ENCODE results near the gene NFATC4. TPM values are rescaled to one million over a fixed set of nuclear protein-coding genes. Genes with fewer than 3 reads are reported as not detected.

Gene NFATC4
- total and polyA plus RNA-seq, 10 donors: 10.7 to 145 (median 23.0) TPM

DNA sequence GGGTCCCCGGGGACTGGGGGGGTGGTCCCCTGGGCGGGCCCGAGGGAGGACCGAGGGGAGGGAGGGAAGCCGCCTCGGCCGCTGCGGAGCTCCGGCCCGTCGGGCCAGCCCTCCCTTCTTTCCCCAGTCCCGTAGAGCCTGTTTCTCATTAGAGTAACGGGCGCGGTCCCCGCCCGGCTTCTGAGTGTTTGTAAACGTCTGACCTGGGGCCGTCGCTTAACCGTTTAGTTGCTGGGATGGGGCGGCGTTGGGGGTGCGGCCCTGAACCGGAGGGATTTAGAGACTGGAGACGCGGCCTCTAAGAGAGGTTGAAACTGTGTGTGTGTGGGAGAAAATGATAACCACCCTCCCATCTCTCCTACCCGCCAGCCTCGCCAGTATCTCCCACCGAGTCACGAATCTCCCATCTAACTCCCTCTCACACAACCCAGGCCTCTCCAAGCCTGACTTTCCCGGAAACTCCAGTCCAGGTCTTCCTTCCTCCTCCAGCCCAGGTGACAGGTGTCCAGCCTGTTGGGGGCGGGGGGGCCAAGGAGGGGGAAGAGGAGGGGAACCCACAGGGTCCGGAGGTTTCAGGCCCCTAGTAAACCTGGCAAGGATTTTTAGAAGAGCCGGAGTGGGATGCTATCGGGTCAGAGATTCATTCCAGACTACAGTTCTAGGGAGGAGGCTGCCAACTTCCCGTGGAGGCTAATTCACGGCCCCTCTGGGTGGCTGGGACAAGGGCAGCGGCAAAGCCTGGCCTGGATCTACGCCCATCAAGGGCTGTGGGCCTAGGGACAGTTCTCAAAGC lies 1.1 kb upstream of the NFATC4 start:
- Histone ChIP-seq H3K36me3 (no peaks in the 10 kb centered on the region), H3K27ac (peak overlapping the region; percentile 68 to 85 (median 80)), H3K4me3 (peak overlapping the region; percentile 18 to 73 (median 36)), H3K4me1 (peaks cover 16 to 60% (median 41%) of the 10 kb centered on the region in 6 donors), H3K9me3 (no peaks in the 10 kb centered on the region), H3K27me3 (replicated peaks in 1 of 7) (peaks cover 0 to 63% (median 11%) of the 10 kb centered on the region in 7 donors)
- TF ChIP-seq POLR2AphosphoS5 (IDR thresholded peaks at IDR 0.05): peak in 2 of 3 donors; percentile 4 to 26
- TF ChIP-seq, protein P1, sequence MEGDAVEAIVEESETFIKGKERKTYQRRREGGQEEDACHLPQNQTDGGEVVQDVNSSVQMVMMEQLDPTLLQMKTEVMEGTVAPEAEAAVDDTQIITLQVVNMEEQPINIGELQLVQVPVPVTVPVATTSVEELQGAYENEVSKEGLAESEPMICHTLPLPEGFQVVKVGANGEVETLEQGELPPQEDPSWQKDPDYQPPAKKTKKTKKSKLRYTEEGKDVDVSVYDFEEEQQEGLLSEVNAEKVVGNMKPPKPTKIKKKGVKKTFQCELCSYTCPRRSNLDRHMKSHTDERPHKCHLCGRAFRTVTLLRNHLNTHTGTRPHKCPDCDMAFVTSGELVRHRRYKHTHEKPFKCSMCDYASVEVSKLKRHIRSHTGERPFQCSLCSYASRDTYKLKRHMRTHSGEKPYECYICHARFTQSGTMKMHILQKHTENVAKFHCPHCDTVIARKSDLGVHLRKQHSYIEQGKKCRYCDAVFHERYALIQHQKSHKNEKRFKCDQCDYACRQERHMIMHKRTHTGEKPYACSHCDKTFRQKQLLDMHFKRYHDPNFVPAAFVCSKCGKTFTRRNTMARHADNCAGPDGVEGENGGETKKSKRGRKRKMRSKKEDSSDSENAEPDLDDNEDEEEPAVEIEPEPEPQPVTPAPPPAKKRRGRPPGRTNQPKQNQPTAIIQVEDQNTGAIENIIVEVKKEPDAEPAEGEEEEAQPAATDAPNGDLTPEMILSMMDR (IDR thresholded peaks at IDR 0.05 in 8 of 11, conservative IDR thresholded peaks at IDR 0.05 in 3 of 11): no peak
- intact Hi-C loops (cut with DNase I; ENCODE audit: low total_unique reads): loop anchor here (10.0 kb wide), 1 partner anchor 48 kb away; no protein-coding TSS in a partner anchor
- DNase-seq: peak; percentile 93
- WGBS, 5 donors: 2 to 5% (median 3%) methylated on average over 28 to 40 of the region's 40 CpGs

DNA sequence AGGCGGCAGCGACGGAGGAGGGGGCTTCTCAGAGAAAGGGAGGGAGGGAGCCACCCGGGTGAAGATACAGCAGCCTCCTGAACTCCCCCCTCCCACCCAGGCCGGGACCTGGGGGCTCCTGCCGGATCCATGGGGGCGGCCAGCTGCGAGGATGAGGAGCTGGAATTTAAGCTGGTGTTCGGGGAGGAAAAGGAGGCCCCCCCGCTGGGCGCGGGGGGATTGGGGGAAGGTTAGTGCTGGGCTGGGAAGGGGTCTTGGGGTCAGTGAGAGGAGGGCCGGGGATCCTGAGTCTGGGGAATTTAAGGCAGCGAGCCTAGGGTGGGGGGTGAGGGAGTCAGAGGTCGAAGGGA lies 203 bp downstream of the NFATC4 start:
- peak overlapping the region; percentile 7 to 73 (median 38) for H3K4me3 ChIP-seq
- peak overlapping the region in 7 of 8 donors; percentile 58 to 85 (median 79) for H3K27ac ChIP-seq
- 1 to 2% (median 1%) methylated on average over 13 to 15 of the region's 15 CpGs for WGBS, 5 donors
- peaks cover 0 to 63% (median 11%) of the 10 kb centered on the region in 7 donors for H3K27me3 ChIP-seq (replicated peaks in 1 of 7)
- peaks cover 0 to 2% (median 0%) of the 10 kb centered on the region in 6 donors for H3K36me3 ChIP-seq
- no peaks in the 10 kb centered on the region for H3K9me3 ChIP-seq
- DNase-seq: no peak
- intact Hi-C loops (cut with DNase I; ENCODE audit: low total_unique reads): loop anchor here (10.0 kb wide), 1 partner anchor 47 kb away; no protein-coding TSS in a partner anchor
- TF ChIP-seq POLR2AphosphoS5 (IDR thresholded peaks at IDR 0.05) (no peak), POLR2A (IDR thresholded peaks at IDR 0.05) (no peak)
- TF ChIP-seq, protein P1 (IDR thresholded peaks at IDR 0.05 in 8 of 11, conservative IDR thresholded peaks at IDR 0.05 in 3 of 11): no peak
- H3K4me1 ChIP-seq: peaks cover 16 to 60% (median 43%) of the 10 kb centered on the region in 6 donors

DNA sequence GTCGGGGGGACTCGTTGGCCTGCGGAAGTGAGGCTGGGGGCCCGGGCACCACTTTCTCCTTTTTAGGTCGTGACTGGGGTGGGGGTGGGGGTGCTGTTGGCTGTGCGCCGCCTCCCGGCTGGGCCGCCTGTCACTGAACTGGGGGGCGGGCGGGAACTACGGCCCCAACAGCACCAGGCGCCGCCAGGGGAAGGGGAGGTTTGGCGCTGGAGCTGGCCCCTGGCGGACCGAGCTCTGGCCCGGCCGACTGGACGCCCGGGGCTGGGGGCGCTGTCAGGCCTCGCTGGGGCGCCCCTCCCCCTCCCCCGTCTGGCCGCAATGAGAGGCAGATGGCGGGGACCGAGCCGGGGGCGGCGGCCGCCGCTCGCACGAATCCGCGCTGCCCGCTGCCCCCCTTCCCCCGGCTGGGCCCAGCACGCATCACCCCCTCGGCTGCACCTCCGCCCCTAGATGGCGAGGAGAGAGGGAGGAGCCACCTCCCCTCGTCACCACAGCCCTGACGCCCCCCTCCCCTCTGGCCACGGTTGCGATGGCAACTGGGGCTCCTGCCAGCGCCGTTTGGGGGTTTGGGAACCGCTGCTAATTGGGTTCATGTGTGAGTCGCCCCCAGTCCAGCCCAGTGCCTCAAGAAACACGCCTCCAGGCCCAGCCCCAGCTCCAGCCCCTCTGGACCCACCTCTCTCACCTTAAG lies 723 bp downstream of the NFATC4 start:
- Histone ChIP-seq H3K4me3 (peak overlapping the region; percentile 17 to 73 (median 38)), H3K36me3 (peaks cover 0 to 7% (median 0%) of the 10 kb centered on the region in 6 donors), H3K9me3 (no peaks in the 10 kb centered on the region), H3K4me1 (peaks cover 16 to 60% (median 43%) of the 10 kb centered on the region in 6 donors), H3K27ac (peak overlapping the region in 7 of 8 donors; percentile 58 to 85 (median 79)), H3K27me3 (replicated peaks in 1 of 7) (peaks cover 0 to 58% (median 11%) of the 10 kb centered on the region in 7 donors)
- TF ChIP-seq POLR2AphosphoS5 (IDR thresholded peaks at IDR 0.05): peak in 2 of 3 donors; percentile 15 to 24
- TF ChIP-seq POLR2A (IDR thresholded peaks at IDR 0.05): no peak
- DNase-seq: peak; percentile 76
- WGBS, 5 donors: 3 to 6% (median 4%) methylated on average over 11 to 52 of the region's 52 CpGs
- intact Hi-C loops (cut with DNase I; ENCODE audit: low total_unique reads): loop anchor here (10.0 kb wide), 1 partner anchor 46 kb away; no protein-coding TSS in a partner anchor

DNA sequence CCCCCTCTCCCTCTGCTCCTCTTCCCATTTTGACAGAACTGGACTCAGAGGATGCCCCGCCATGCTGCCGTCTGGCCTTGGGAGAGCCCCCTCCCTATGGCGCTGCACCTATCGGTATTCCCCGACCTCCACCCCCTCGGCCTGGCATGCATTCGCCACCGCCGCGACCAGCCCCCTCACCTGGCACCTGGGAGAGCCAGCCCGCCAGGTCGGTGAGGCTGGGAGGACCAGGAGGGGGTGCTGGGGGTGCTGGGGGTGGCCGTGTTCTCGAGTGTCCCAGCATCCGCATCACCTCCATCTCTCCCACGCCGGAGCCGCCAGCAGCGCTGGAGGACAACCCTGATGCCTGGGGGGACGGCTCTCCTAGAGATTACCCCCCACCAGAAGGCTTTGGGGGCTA lies 1.5 kb downstream of the NFATC4 start:
- peaks cover 0 to 55% (median 11%) of the 10 kb centered on the region in 7 donors for H3K27me3 ChIP-seq (replicated peaks in 1 of 7)
- peaks cover 0 to 7% (median 0%) of the 10 kb centered on the region in 6 donors for H3K36me3 ChIP-seq
- no peaks in the 10 kb centered on the region for H3K9me3 ChIP-seq
- WGBS, 5 donors: 89 to 97% (median 94%) methylated on average over 18 to 20 of the region's 20 CpGs
- no peak for DNase-seq
- peak overlapping the region in 4 of 8 donors; percentile 69 to 82 (median 80) for H3K27ac ChIP-seq
- TF ChIP-seq, protein P1 (IDR thresholded peaks at IDR 0.05 in 8 of 11, conservative IDR thresholded peaks at IDR 0.05 in 3 of 11): no peak
- TF ChIP-seq POLR2AphosphoS5 (IDR thresholded peaks at IDR 0.05): no peak
- TF ChIP-seq POLR2A (IDR thresholded peaks at IDR 0.05): no peak
- H3K4me1 ChIP-seq: peaks cover 16 to 60% (median 43%) of the 10 kb centered on the region in 6 donors
- peak overlapping the region in 1 of 8 donors; percentile 73 for H3K4me3 ChIP-seq
- intact Hi-C loops (cut with DNase I; ENCODE audit: low total_unique reads): loop anchor here (10.0 kb wide), 1 partner anchor 45 kb away; no protein-coding TSS in a partner anchor

All from spleen (tissue), 11 donors.